ENCODE results near the gene ZSWIM6. TPM values are rescaled to one million over a fixed set of nuclear protein-coding genes. Genes with fewer than 3 reads are reported as not detected.

Gene ZSWIM6
- total RNA-seq, 2 experiments from 2014 or later, result 6.1 to 6.5 TPM

DNA sequence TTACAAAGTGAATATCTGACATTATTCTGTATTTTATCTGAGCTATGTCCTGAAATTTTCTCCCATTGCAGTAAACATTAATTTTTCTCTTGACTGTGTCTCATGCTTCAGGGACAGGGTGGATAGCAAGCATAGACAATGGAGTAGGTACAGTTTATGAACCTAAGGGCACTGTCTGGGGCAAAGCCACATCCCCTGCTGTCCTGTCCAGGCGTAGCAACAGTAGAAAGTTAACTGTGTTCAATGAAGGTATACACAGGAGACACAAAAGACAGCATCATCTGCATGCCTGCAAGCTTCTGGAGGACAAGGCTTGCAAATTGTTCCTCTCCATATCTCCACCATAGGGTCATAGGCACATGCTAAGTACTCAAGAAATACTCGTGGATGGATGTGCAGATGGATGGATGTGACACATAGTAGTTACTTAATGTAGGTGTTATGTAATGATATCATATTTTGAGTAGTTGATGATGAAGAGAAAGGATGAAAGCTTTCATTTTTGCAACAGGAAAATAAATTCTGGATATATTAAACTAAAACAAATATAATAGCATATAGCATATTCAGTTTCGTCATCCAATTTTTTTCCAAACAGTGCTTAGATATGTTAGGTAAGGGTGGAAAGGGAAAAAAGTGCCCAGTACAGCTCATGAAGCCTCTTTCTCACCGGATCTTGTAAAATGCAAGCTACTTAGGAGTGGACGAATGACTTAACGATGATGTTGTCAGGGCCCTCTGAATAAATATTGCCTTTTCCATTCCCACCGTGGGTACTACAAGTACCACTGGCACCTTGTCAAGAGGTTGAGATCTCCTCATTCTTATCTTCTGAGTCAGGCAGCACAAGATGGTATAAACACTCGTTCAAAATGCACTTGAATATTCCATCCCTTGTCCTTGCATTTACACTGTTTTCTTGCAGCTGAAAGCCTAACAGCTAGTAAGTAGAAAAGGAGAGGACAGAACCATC is 19.9 kb upstream of the ZSWIM6 start:
- no peak for DNase-seq
- Mint-ChIP-seq H3K4me3 (no peak overlapping the region), H3K36me3 (no peaks in the 10 kb centered on the region), H3K4me1 (peaks cover 8% of the 10 kb centered on the region), H3K27me3 (peaks cover 25% of the 10 kb centered on the region), H3K9me3 (no peaks in the 10 kb centered on the region), H3K27ac (no peak overlapping the region)
- ATAC-seq (ENCODE audit: low read depth), result no peak
- POLR2A ChIA-PET, result no interaction called here

GRCh38 chr5:61313960-61314681 is 17.9 kb upstream of the ZSWIM6 start:
- Mint-ChIP-seq H3K27ac (no peak overlapping the region), H3K36me3 (no peaks in the 10 kb centered on the region), H3K27me3 (peaks cover 25% of the 10 kb centered on the region), H3K4me3 (no peak overlapping the region), H3K4me1 (peaks cover 4% of the 10 kb centered on the region), H3K9me3 (no peaks in the 10 kb centered on the region)
- DNase-seq, result no peak
- POLR2A ChIA-PET, result no interaction called here
- no peak for ATAC-seq (ENCODE audit: low read depth)

GRCh38 chr5:61318376-61318775 is 13.7 kb upstream of the ZSWIM6 start:
- ATAC-seq (ENCODE audit: low read depth) (no peak), DNase-seq (no peak)
- Mint-ChIP-seq H3K27me3 (peaks cover 18% of the 10 kb centered on the region), H3K4me3 (no peak overlapping the region), H3K36me3 (no peaks in the 10 kb centered on the region), H3K9me3 (no peaks in the 10 kb centered on the region), H3K4me1 (peaks cover 10% of the 10 kb centered on the region), H3K27ac (no peak overlapping the region)
- POLR2A ChIA-PET, result no interaction called here

DNA sequence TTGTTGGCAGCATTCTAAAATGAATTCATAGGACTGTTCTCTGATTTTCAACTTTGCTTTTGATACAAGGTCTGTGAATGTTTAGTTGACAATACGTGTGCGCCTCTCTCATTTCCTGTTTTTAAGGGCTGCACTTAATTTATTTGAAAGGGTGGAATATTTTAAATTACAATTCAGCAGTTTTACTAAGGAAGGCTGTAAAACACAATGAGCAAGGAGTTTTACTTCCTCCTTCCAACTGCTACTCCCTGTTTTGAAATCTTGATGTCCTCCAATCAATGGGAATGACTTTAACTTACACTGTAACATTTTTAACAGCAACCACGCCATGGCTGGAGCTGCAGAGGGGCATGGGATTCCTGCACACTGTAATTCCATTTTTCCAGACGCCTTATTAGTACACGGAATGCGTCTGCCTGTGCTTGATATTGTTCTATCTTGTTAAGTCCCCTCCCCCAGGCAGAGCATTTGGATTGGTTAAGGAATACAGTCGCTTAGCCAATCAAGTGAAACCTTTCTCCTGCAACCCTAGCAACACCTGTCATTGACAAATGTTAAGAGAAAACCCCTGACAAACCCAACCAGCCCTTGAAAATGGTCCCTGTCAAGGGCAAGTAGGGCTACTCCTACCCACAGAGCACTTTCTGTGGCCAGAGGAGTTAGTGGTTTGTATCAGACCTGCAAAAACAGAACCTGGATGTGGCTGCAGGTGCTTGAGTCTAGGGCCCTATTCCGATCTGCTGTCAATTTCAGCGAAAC is 12.5 kb upstream of the ZSWIM6 start:
- no peak overlapping the region for H3K4me3 Mint-ChIP-seq
- POLR2A ChIA-PET, result no interaction called here

DNA sequence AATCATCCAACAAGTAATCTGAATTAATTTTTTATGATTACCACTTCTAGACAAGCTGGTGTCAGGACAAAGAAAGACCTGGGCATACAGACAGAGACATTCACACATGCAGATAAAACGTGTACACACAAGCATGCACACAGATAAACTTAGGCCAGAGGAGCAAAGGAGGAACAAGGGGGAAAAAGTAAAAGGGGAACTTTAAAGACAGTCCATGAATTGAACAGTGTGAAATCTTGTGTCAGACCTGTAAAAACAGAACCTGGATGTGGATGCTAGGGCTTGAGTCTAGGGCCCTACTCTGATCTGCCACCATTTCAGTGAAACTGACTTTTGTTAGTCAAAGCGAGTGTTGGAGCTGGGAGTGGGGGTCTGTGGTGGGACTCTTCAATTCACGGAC is 11.2 kb upstream of the ZSWIM6 start:
- H3K4me1 Mint-ChIP-seq, result peaks cover 8% of the 10 kb centered on the region
- no peak for ATAC-seq (ENCODE audit: low read depth)

More for the DNA sequence above, 12.5 kb upstream of the ZSWIM6 start:
- Mint-ChIP-seq H3K9me3 (no peaks in the 10 kb centered on the region), H3K27ac (no peak overlapping the region), H3K4me1 (peaks cover 8% of the 10 kb centered on the region), H3K36me3 (no peaks in the 10 kb centered on the region), H3K27me3 (peaks cover 15% of the 10 kb centered on the region)
- DNase-seq (no peak), ATAC-seq (ENCODE audit: low read depth) (peak; percentile 39)

DNA sequence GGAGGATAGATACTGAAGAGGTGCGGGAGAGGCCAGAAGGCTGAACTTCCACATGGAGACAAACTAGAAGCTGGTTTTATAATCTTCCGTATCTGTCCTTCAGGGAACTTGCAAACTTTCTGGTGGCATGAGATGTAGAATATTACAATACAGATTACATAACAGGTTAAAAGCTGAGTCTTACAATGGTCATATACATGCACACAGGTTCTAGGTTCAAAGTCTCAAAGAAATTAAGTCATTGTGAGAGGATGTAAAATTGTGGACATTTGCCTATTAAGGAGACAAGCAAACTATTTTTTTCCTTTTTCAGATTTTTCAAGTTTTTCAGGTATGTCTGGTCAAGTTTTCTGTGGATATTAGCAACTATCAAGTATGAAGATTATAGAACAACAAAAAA is 10.4 kb upstream of the ZSWIM6 start:
- Mint-ChIP-seq H3K27me3 (peaks cover 9% of the 10 kb centered on the region), H3K4me1 (peaks cover 8% of the 10 kb centered on the region), H3K27ac (no peak overlapping the region), H3K9me3 (no peaks in the 10 kb centered on the region), H3K4me3 (no peak overlapping the region), H3K36me3 (no peaks in the 10 kb centered on the region)
- ATAC-seq (ENCODE audit: low read depth) (no peak), DNase-seq (no peak)
- POLR2A ChIA-PET, result no interaction called here

More for the DNA sequence above, 11.2 kb upstream of the ZSWIM6 start:
- Mint-ChIP-seq H3K4me3 (no peak overlapping the region), H3K27me3 (peaks cover 7% of the 10 kb centered on the region), H3K9me3 (no peaks in the 10 kb centered on the region), H3K36me3 (no peaks in the 10 kb centered on the region), H3K27ac (no peak overlapping the region)
- DNase-seq, result no peak
- POLR2A ChIA-PET, result interaction anchor here (0.6 kb wide), 1 partner anchor 792 kb away, joined by 4 read pairs; no protein-coding TSS in a partner anchor

- Mint-ChIP-seq H3K36me3 (no peaks in the 10 kb centered on the region), H3K9me3 (no peaks in the 10 kb centered on the region), H3K27me3 (peaks cover 14% of the 10 kb centered on the region), H3K27ac (no peak overlapping the region), H3K4me1 (peaks cover 13% of the 10 kb centered on the region), H3K4me3 (no peak overlapping the region)
- POLR2A ChIA-PET, result no interaction called here
- DNase-seq, result no peak
- no peak for ATAC-seq (ENCODE audit: low read depth)
These were observed 9.0 kb upstream of the ZSWIM6 start for GRCh38 chr5:61322738-61323725.

DNA sequence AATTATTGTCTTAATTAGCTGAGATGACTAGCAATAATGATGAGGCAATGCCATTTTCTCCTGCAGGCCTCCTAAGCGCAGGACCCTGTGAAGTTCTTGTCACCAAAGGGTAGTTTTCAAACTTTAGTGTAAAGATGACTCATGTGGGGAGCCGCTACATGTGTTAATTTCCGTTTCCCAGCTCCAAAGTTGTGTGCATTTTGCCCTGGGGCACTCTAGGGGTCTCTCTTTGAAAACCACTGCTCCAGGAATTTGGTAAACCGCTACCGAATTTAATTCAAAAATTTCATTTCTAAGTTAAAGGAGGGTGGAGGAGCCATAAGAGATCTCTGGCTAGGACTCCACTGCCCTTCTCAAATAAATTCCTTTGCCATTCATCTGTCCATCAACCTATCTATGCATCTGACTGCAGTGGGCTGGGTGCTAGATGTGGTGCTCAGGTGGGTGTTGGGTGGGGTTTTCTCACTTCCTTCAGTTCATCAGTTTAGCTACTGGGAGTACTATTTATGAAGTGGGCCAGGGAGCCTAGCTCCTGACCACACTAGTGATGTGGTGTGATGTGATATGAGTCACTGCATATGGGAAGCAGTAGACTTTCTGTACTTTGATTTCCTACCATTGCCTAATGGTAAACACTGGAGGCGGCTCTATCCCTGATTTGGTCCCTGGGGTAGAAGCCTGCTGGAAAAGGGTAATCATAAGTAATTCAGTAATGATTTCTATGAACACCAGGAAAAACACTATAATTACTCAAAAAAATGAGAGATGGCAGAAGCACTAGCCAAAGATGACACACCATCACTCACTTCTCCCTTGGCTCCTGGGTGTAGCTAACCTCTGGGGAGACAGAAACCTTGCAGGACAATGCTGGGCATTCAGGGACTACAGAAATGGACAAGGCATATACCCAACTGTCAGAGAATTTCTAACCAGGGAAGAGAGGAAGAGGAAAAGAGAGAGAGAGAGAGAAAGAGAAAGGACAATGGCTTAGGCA is 4.0 kb upstream of the ZSWIM6 start:
- Mint-ChIP-seq H3K9me3 (no peaks in the 10 kb centered on the region), H3K4me1 (peaks cover 29% of the 10 kb centered on the region), H3K36me3 (no peaks in the 10 kb centered on the region), H3K27ac (no peak overlapping the region), H3K4me3 (no peak overlapping the region), H3K27me3 (peaks cover 36% of the 10 kb centered on the region)
- ATAC-seq (ENCODE audit: low read depth) (no peak), DNase-seq (no peak)
- POLR2A ChIA-PET, result no interaction called here

GRCh38 chr5:61328791-61329549 is 3.1 kb upstream of the ZSWIM6 start:
- Mint-ChIP-seq H3K9me3 (no peaks in the 10 kb centered on the region), H3K36me3 (peaks cover under 1% of the 10 kb centered on the region), H3K27ac (no peak overlapping the region), H3K4me1 (peaks cover 28% of the 10 kb centered on the region), H3K27me3 (peaks cover 42% of the 10 kb centered on the region), H3K4me3 (peak overlapping the region; percentile 7)
- POLR2A ChIA-PET, result no interaction called here
- DNase-seq, result no peak
- ATAC-seq (ENCODE audit: low read depth), result no peak

- H3K36me3 Mint-ChIP-seq, result peaks cover 5% of the 10 kb centered on the region
- H3K4me1 Mint-ChIP-seq, result peaks cover 32% of the 10 kb centered on the region
- no peaks in the 10 kb centered on the region for H3K9me3 Mint-ChIP-seq
- POLR2A ChIA-PET, result no interaction called here
- peak overlapping the region; percentile 81 for H3K4me3 Mint-ChIP-seq
- DNase-seq (no peak), ATAC-seq (ENCODE audit: low read depth) (no peak)
- no peak overlapping the region for H3K27ac Mint-ChIP-seq
- H3K27me3 Mint-ChIP-seq, result peaks cover 49% of the 10 kb centered on the region
These were observed 2.4 kb upstream of the ZSWIM6 start for GRCh38 chr5:61329550-61330128.

DNA sequence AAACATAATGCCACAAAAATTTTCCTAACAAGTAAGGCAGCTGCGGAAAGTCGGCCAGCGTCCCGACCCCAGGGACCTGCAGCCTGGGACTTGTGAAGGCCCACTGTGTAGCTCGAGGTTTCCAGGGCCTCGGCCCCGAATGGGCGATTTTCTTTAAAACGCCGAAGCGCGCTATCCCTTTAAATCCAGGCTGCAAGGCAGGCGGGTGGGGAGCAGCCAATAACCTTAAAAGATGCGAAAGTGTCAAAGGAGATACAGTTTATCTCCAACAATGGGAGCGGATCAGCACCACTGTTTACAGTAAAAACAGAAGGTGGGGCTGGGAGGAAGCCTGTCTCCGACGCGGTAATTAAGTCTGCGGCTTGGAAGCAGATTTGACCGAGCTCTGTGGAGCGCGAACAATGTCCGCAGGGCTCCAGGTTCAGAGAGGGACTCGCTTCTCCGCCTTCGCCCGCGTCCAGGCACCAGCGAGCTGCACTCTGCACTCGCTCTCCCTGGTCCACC is 1.7 kb upstream of the ZSWIM6 start:
- peaks cover 50% of the 10 kb centered on the region for H3K27me3 Mint-ChIP-seq
- POLR2A ChIA-PET, result no interaction called here
- no peak for DNase-seq
- H3K4me3 Mint-ChIP-seq, result peak overlapping the region; percentile 81
- H3K27ac Mint-ChIP-seq, result peak overlapping the region; percentile 21
- peaks cover 35% of the 10 kb centered on the region for H3K4me1 Mint-ChIP-seq
- peaks cover 7% of the 10 kb centered on the region for H3K36me3 Mint-ChIP-seq
- H3K9me3 Mint-ChIP-seq, result no peaks in the 10 kb centered on the region
- ATAC-seq (ENCODE audit: low read depth), result no peak

All from activated naive CD8-positive, alpha-beta T cell treated with anti-CD3 and anti-CD28 coated beads, Interleukin-2, amount 10 ng/mL, durations not matched to agents 7 days and 5 days (primary cell).